ENCODE results near the gene MIX23.

GRCh38 chr3:122355612-122356011, 27.4 kb downstream of the MIX23 start:
- TF ChIP-seq CTCF (IDR thresholded peaks at IDR 0.05) = no peak
- TF ChIP-seq POLR2A (IDR thresholded peaks at IDR 0.05) = no peak
